Activated CD8-positive, alpha-beta memory T cell treated with anti-CD3 and anti-CD28 coated beads for 1 hour (primary cell): ENCODE data around the gene KRT86.
"Not testable (repeated sequence)": the region's sequence is repeated elsewhere in the genome, so short reads cannot be mapped to it uniquely, and the experiment has no call there.

Experiments
- DNase-seq, 2 donors: peaks; one replicate each; pipeline ENCODE4 v3.0.0-alpha.2; 2020; ENCODE audit warnings: low read depth in 1 of 2; ENCODE audit errors: extremely low read depth in 1 of 2

The KRT86 gene

DNA sequence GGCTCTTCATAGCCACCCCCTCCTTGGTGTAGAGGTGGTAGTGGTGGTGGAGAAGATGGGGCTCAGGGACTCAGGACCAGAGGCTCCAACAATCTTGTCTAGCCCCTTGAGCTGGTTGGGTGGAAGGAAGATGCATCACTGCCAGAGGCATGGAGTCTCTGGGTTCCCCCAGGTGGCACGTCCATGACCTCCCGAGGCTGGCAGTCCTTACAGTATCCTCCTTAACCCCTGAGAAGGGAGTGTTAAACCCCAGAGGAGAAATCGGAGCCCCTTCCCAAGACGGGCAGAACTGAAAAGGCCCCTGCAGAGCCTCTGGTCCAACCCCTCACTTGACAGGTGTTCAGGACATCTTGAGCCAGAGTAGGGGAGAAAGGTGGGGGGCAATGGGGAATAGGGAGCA, 37.6 kb downstream of the KRT86 start:
- no peak for DNase-seq

- no peak for DNase-seq
Observed at GRCh38 chr12:52313461-52313860, 39.0 kb downstream of the KRT86 start.

- no peak for DNase-seq
Observed at GRCh38 chr12:52313926-52314325, 39.5 kb downstream of the KRT86 start.

GRCh38 chr12:52314511-52314910, 40.1 kb downstream of the KRT86 start:
- DNase-seq, result no peak

DNA sequence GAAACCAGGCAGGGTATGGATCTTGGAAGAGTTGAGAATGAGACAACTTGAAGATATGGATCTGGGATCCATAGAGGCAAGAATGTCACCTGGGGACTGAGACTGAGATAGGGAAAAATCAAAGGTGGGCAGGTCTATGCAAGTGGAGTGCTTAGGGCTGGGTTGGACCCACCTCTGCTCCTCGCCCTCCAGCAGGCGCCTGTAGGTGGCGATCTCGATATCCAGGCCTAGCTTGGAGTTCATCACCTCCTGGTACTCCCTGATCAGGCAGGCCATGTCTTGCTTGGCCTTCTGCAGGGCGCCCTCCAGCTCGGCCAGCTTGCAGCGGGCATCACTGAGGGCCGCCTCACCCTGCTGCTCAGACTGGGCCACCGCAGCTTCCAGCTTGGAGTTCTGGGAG, 41.3 kb downstream of the KRT86 start:
- not testable (repeated sequence) for DNase-seq

GRCh38 chr12:52316290-52316689, 41.8 kb downstream of the KRT86 start:
- no peak for DNase-seq

DNA sequence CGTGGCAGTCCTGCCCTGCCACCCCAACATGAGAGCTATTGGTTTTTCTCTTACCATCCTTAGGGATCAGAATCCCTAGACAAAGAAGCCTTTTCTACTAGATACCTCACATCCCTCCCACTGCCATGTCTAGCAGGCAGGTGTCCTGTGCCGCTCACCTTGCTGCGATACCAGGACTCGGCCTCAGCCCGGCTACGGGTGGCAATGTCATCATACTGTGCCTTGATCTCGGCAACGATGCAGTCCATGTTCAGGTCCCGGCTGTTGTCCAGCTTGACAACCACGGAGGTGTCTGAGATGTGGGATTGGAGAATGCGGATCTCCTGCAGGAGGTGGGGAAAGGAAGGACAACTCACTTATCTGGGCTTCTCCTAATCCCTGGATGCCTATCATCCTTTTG, 42.3 kb downstream of the KRT86 start:
- no peak for DNase-seq

DNA sequence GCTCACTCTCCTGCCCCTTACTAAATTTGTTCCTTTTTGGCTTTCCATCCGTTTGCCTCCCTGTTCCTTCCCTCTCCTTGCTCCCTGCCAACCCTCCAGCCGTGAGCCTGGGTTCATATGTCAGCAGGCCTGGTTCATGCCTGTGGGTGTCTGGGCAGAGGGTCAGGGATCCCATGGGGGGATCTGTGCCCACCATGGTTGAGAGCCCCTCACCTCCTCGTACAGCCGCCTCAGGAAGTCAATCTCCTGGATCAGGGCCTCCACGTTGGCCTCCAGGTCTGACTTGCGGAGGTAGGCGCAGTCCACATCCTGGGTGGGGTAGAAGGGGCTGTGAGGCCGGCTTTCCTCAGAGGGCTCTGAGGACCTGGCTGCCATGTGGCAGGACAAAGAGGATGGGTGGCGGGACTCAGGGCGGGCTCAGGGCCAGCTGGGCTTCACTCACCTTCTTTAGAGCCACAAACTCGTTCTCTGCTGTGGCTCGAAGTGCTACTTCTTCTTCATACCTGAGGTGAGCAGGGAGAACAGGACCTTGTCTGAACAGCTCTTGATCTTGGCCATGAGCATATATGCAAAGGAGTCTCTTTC, 43.1 kb downstream of the KRT86 start:
- no peak for DNase-seq

DNA sequence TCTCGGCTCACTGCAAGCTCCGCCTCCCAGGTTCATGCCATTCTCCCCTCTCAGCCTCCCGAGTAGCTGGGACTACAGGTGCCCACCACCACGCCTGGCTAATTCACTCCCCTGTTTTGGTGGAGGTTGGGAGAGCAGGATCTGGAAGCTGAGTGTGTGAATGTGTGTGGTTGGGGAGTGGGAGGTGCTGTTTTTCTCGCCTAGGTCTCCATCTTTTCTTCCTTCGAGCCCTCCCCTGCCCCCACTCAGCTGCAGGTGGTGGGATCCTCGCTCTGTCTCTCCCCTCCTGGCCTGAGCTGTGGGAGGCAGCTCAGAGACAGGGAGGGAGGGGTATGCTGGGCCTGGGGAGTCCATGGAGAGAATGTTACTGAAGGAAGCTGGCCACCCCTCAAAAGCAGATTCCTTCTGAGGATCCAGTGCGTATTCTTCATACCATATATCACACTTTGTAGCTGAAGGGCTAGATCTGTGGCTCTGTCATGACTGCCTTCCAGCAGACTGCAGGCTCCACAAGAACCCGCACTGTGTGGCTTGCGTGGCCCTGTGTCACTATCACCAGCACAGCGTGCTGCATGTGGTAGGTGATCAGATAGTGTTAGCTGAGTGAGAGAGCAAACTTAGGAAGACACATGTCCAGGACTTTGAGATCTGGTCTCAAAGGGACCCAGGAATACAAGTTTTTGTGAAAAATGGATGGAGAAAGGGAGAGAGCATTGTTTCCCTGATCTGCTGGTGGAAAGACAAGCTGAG, 44.0 kb downstream of the KRT86 start:
- no peak for DNase-seq

DNA sequence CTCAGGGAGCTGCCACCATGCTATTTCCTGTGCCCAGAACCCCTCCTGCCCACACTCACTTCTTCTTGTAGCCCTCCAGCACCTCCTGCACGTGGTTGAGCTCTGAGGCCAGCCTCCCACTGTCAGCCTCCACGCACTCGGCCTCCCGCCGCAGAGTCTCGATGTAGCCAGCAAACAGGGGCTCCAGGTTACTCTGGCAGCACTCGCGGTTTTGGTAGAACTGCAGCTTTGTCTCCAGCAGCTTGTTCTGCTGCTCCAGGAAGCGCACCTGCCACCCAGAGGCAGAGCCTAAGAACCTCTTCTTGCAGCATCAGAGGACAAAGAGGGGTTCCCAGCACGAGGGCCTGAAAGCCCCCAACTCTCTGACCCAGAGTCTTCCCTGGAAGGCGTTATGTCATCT, 44.7 kb downstream of the KRT86 start:
- DNase-seq, result no peak

- DNase-seq, result no peak
Observed at GRCh38 chr12:52320784-52321400, 46.4 kb downstream of the KRT86 start, which contains the start of gene KRT83. TSS of gene KRT83 (minus strand) at chr12:52321398. CDS start at chr12:52321335, 63 bp downstream.

DNA sequence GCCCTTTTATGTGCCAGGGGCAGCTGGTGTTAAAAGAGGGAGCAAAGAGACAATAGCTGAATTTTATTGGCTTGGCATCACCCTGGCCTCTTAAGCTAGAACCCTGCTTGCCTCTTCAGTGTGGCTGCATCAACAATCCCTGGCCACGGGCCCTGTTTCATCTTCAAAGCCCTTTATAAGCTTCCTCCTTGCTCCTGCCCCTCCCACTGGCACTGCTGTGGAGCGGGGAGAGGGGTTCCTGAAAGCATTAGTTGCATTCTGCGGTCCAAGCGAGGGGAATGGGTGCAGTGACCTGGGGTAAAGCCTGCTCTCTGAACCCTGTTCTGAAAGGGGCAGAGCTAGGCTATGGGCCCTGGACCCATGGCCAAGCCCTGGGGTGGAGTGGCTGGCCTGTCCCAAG, 47.0 kb downstream of the KRT86 start:
- no peak for DNase-seq

DNA sequence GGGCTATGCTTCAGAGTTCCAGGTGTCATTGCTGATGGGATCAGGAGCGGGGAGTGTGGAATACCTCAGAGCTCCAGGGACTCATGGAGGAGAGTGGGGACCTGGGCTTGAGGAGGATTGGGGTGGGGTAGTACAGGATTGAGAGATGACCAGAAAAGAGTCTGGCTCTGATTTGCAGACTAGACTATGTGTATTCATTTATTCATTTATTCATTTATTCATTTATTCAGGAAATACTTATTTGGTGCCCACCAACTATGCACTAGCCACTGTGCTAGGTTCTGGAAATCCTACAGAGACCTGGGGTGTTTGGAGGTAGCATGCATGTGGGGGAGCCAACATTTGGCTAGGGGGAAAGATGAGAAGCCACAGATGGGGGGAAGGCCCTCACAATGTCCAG, 47.6 kb downstream of the KRT86 start:
- DNase-seq, result no peak

DNA sequence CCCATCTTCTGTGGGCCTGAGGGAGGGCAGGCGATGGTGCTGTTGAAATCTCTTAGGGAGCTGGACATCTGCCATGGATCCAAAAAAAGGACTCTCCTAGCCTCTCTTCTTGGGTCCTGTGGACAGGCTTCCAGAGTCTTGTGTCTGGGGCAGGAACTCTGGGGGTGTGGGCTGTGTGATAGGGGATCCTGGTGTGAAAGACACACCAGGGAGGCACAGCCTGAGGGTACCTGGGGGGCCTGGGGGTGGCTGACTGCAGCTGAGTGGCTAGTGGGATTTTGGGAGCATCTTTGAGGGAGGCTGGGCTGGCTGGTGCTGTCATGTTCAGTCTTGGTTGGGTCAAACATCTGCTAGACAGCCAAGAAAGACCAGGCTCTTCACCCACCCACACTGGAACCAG, 48.6 kb downstream of the KRT86 start:
- DNase-seq, result no peak

DNA sequence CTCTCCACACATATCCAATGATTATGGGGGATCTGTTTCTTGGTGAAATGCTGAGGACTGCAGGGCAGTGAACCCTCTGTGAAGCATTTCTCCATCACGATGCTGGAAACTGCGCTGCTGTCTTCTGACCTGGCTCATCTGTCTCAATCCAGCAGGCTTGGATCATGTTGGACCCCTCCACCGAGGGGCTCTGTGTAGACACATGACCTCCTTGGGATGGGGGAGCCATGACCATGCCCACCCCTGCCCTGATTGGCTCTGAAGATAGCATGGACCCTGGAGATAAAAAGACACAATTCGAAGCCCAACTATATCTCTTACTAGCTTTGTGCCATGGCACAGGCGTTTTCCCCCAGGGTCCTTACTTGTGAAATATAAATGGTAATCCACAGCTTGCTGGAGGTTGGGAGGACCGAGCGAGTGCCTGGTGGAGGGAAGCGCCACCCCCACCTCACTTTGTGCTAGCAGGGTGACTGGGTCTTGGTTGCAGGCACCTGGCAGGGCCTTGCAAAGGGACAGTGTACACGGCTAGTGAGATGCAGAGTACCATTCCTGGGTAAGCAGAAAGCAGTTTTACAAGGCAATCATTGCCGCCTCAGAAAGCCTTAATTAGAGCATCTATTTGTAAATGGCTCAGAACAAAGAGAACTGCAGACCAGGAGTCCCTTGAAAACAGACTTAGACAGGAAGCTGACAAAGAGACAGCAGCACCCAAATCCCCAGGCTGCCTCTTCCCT, 49.1 kb downstream of the KRT86 start:
- DNase-seq, result no peak

DNA sequence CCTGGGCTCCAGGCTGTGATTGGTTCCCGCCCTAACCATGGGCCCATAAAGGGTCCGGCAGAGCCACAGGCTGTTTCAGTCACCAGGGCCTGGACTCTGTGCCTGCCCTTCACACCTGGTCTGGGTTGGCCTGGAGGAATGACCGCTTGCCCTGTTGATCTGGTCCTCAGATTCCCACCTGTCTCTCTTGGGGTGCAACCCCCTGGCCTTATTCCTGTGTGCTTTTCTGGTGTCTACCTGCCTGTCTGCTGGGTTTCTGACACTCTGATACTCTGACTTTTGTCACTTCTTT, 49.7 kb downstream of the KRT86 start:
- no peak for DNase-seq

DNA sequence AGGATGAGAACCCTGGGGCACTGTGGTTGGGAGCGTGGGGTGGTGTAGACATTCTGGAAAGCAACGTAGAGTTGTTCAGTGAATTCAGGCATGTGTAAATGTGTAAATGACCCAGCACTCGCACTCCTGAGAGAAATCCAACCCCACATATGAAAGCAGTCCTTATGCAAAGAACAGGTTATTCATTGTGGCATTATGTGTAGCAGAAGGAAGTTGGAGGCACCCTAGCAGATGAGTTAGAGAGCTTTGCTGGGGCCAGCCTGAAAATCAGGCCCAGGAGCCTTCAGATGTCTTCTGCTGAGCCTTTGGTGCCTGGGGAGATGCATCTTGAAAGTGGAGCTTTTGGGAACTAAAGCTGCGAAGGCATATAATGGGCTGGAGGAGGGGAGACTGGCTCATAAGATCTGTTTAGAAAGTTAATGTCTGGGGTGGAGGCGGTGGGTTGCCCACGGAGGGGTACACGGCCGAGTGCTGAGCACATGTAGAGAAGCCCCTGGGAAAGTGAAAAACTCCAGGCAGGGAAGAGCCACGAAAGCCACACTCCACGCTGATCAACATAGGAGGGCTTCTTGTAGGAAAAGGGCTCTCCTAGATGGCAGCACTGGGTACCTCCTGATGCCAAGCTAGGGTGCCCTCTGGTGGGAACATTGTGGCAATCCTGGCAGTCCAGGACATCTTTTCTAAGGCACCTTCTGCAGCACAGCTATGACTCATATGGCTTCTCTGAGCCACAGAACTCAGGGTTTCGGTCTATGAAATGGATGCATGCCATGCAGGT, 52.8 kb downstream of the KRT86 start:
- peak; percentile 56 to 60 for DNase-seq

GRCh38 chr12:52327830-52328500, 53.5 kb downstream of the KRT86 start:
- DNase-seq, result no peak

- DNase-seq, result no peak
Observed at GRCh38 chr12:52331039-52331438, 56.6 kb downstream of the KRT86 start.

DNA sequence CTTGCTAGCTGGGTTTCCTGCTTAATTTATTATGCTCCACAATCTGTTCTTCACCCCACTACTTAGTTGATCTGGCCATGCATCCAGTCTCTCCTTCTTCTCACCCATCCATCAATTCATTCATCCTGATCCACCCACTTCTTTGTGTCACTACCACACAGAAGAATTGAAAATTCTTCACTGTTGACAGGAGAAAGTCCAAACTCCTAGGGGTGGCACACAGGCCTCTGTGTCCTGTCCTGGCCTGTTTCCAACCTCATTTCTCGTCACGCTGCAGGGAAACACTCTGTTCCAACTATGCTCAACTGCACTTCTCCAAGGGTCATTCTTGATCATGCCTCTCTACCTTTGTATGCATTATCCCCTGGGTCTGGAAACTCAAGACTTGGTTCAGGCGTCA, 57.4 kb downstream of the KRT86 start:
- DNase-seq, result no peak

DNA sequence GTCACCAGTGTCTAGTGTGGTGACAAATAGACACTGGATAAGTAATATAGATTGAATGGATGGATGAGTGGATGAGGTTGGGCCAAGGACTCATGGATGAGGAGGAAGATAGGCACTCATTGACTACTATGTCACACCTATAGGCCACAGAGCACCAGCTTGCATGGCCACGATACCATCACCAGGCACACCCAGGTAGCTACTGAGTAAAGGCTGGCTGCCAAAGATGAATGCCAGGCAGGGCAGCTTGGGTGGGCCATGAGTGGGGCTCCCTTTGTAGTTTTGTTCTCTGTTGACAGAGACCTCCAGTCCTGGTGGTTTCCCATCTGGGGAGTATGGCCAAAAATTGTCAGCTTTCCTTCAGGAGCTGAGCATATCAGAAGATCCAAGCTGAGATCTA, 57.9 kb downstream of the KRT86 start:
- DNase-seq, result no peak
